Measurements from ENCODE around the gene SGPL1.
A peak's percentile ranks its signal among the peaks of the same experiment; 100 is the strongest.

The SGPL1 gene

DNA sequence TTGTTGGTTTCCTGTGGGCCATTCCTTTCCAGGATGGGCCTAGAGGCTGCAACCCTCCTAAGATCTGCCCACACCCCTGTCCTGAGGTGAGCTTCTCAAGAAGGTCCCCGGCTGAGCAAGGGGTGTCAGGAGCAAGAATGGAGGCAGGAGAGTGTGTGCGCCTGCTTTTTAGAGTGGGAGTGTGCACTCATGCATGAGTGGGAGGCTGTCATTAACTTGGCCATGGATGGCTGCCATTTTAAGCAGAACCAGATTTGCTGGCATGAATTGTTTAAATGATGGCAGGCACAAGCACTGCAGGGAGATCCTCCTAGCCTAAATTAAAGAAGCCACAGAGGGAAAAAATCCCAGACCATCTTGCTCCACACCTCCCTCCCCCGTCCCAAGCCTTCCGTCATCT, 2.9 kb upstream of the SGPL1 start:
- no peak for DNase-seq

DNA sequence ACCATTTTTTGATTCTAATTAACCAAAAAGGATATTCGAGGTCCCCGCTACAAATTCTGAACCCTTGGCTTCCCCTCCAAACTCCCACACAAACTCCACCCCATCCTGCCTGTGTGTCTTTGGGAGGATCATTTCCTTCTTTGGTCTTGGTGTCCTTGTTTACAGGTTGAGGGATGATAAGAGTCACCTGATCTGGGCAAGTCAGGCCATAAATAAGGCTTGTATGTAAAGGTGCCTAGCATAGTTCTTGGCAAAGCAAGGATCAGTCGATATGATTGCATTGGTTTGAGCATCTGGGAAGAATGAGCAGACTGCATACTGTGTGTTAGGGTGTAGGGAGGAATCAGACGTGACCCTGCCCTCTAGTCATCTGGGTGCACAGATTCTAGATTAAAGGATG, 1.6 kb upstream of the SGPL1 start:
- no peak for DNase-seq

DNA sequence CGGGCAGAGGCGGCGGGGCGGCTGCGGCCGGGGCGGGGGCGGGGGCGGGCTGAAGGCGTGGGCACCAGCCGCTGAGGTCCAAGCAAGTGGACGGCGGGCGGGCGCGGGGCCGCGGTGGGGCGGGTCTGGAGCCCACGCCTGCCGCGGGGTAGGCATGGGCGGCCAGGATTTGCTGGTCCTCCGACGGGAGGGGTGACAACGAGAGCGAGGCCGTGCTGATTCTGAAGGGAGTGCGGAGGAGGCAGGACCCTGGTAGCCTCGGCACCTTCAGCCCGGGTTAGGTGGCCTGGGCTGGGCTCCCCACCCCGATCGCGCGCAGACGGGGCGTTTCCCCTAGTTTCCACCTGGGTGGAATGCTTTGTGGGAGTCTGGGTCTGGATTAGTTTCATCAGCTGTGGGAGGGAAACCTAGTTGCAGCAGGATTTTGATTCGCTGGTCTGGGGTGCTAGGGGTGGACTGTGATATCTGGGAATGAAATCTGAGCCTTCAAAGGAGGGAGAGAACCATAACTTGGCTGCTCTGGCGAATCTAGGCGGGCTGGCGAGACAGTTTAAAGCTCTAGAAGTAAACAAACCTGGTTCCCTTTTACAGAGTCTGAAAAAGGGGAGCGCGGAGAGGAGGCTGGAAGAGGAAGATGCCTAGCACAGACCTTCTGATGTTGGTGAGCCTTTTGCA, 609 bp downstream of the SGPL1 start:
- DNase-seq = peak; percentile 56

DNA sequence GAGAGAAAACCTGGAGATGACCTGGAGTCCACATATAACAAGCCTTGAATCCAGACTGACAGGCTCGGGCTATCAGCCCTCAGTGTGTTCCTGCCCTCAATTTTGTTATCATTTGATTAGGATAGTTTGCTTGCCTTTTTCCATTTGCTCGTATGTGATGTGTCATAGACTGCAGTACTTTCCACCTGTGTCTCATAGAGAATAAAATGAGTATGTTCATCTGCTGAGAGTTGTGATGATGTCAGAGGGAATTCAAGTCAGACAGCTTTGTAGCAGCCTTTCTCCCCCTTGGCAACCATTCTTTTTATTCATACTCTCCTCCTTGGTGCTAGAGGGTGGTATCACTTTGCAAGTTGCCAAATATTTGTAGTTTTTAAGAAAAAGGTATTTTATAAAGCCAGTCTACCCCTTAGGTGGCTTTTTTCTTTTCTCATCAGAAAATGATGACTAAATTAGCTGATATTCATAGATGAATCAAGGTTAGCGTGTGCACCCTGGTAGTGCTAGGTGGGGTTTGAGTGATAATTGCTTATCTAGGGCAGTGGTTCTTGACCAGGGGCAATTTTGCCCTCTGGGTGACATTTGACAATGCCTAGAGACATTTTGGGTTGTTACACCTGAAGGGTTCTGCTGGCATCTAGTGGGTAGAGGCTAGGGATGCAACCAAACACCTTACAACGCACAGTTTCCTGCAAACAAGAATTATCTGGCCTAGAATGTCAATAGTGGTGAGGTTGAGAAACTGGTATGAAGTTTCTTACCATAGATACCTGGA, 5.4 kb downstream of the SGPL1 start:
- no peak for DNase-seq

- no peak for DNase-seq
Observed at GRCh38 chr10:70822076-70822820, 6.5 kb downstream of the SGPL1 start.

- no peak for DNase-seq
Observed at GRCh38 chr10:70827086-70827757, 11.5 kb downstream of the SGPL1 start.

GRCh38 chr10:70828923-70829322, 13.2 kb downstream of the SGPL1 start:
- DNase-seq = no peak

DNA sequence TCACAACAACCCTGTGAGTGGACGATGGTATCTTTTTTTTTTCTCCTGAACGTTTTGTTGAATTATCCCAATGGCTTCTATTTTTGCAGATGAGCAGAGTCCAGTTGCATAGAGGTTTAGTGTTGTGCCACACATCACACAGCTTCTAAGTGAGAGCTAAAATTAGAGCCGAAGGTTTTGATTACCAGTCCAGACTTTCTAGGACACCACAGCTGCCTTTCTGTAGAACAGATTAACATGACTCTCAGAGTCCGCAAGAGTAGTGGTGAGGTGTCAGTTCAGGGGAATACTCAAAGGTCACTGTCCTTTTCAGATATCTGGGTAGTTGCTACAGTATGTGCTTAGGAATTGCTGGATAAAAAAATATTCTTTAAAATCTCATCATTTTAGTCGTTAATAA, 13.8 kb downstream of the SGPL1 start:
- DNase-seq = no peak

- no peak for DNase-seq
Observed at GRCh38 chr10:70830164-70830563, 14.4 kb downstream of the SGPL1 start.

DNA sequence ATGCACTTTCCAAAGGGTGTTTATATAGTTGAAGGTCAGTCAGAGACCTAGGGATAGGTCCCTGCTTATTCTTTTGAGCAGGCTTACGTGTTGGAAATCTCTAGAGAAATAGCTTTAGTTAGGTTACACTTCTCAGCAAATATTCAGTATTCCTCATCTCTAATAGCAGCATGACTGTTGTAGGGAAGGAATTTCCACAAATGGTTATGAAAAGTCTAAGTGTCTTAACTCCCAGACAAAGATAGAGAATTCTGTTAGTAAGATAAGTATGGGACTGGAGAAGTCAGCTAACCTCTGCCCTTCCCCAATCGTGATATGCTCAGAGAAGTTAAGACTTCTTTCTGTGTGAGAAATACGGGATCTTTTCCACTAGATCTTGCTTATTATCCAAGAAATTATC, 16.5 kb downstream of the SGPL1 start:
- no peak for DNase-seq

DNA sequence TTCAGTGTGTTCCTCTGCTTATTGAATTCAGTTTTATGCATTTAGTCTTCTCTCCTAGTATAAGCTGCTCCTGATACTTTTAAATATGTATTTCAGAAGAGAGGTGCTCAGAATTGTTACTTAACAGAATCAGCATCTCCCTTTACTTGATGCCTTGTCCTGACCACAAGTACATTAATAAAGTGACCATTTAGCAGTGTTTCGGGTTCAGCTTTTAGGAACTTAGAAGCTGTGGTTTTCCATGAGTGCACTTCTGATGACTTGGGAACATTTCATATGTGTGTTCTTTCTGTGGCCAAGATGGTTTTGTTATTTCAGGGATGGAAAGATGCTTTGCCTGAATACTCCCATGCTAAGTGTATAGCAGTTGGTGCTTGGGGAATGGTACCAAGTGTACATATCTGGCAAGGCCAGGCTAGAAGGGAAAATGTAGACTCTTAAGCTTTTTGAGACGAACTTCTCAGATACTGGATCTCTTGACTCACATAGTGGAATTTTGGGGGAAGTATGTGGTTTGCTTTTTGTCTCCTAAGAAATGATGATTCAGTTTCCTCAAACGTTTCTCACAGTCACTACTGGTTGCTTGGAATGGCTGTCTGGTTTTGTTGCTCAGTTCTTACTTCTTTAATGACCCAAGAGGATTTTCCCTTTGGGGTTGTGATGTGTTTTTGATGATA, 17.2 kb downstream of the SGPL1 start:
- DNase-seq = no peak

DNA sequence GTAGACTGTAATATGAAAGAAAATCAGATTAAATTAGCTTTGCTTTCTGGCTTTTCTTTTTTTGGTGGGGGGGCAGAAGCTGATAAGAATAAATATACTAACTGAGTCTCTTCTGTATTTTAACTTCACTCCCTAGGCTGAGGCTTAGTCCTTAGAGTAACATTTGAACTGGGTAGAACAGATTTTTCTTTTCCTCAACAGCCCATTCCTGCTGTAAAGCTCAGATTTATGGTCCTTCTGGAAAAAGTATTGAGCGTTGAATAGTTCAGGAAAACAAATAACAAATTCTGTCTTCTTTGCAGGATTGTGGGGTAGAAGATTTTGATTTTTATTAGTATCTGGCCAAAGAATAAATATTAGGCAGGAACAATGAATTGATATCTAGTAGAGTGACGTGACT, 17.9 kb downstream of the SGPL1 start:
- no peak for DNase-seq

- no peak for DNase-seq
Observed at GRCh38 chr10:70834021-70834420, 18.3 kb downstream of the SGPL1 start.

GRCh38 chr10:70834441-70835151, 18.8 kb downstream of the SGPL1 start:
- DNase-seq = no peak

DNA sequence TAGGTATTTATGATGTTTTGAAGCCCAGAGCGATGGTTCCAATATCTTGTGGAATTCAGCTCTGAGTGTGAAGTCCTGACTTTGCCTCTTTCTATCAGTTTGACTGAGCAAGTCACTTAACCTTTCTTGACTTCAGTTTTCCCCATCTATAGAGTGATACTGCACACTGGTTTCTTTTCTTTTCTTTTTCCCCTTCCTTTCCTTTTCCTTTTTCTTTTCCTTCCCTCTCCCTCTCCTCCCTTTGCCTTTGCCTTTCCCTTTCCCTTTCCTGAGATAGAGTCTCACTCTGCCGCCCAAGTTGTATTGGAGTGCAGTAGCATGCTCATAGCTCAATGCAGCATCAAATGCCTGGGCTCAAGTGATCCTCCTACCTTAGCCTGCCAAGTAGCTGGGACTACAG, 20.6 kb downstream of the SGPL1 start:
- DNase-seq = no peak

DNA sequence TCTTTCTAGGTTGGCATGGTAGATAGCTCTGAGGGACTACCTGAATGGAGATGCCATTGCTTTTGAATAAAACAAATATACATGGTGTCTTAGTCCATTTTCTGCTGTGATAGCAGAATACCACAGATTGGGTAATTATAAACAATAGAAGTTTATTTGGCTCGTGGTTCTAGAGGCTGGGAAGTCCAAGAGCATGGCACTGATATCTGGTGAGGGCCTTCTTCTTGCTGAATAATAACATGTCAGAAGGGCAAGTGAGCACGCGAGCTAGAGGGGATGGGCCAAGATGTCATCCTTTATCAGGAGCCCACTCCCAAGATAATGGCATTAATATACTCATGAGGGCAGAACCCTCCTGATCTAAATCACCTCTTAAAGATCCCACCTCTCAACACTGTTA, 21.9 kb downstream of the SGPL1 start:
- DNase-seq = no peak

DNA sequence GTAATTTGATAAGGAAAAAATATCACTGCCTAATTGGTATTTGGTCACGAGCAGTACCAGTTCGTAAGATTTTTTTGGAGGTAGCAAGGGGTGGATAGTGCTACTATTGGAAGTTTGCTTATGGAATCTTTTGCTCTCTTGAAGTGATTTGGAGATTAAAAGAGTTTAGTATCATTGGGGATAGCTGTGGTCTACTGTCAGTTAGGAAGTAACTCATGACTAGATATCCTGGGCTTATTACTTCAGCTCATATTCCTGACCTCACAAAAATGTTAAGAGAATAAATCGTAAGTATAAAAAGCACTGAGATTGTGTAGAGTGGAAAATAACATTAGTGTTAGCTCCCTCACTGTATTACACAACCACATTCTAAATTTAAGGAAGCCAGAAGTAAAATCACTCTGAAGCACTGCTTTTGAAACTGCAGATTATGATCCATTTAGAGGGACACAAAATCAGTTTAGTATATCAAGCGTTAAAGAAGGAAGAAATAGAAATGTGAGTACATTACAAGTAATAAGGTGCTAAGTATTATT, 22.6 kb downstream of the SGPL1 start:
- no peak for DNase-seq

DNA sequence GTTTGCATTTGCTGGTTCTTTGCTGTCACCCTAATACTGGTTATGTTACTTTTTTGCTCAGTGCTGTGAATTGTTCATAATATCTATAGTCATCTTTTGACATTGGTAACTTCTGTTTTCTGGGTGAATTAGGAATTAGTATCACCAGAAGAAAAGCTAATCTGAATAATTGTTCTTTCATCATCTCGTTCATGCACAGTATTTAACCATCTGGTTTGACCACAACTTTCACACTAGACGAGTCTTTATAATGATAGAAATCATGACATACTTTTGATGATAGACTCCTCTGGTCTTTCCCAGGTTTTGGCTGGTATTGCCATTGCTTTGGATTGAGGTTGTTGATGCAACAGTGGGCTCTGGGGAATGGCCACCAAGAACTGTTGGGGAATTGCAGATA, 25.1 kb downstream of the SGPL1 start:
- no peak for DNase-seq

GRCh38 chr10:70843333-70843732, 27.6 kb downstream of the SGPL1 start:
- DNase-seq = peak; percentile 40

DNA sequence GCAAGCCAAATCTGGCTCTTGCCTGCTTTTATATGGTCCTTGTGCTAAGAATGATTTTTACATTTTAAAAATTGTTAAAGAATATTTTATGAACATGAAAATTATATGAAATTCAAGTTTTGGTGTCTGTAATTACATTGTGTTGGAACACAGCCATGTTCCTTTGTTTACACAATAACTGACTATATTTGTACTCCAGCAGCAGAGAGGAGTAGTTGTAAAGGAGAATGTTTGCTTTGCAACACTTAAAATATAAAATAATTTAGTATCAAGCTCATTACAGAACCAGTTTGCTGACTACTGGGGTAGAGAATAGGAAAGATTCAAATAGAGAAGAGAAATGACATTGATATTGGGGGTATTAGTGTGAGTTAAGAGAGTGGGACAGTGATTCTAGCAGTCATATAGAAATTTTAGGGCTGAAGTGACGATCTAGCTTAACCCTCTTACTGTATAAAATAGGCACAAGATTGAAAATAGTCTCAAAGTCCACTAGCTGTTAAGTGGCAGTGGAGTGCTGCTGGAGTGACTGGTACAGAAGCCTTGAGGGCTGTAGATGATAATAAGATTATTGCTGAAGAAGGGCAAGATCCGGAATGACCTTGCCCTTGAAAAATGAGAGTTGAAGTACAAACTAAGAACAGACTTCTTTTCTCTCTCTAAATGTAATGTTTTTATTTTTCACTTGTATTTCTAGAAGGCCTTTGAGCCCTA, 28.2 kb downstream of the SGPL1 start:
- DNase-seq = peak; percentile 26

- DNase-seq = no peak
Observed at GRCh38 chr10:70845256-70845655, 29.5 kb downstream of the SGPL1 start.
